HG03066 (cell line): ENCODE measurements around the gene GRIN1.

ENCODE experiments used
- ATAC-seq: cut with Tn5 transposase; IDR thresholded peaks from one replicate; pipeline ENCODE4 v1.9.1; 2021; ENCODE audit warnings: low read depth; ENCODE audit not compliant: unreplicated experiment

GRIN1 gene

GRCh38 chr9:137189297-137190295 is 50.6 kb downstream of the GRIN1 start:
- no peak for ATAC-seq

GRCh38 chr9:137190315-137190856 is 51.4 kb downstream of the GRIN1 start:
- ATAC-seq, result no peak

GRCh38 chr9:137191245-137191644 is 52.3 kb downstream of the GRIN1 start:
- ATAC-seq, result no peak

- no peak for ATAC-seq
These were observed 52.9 kb downstream of the GRIN1 start for GRCh38 chr9:137191691-137192447.

- ATAC-seq, result no peak
These were observed 53.5 kb downstream of the GRIN1 start for GRCh38 chr9:137192448-137192780.

- no peak for ATAC-seq
These were observed 53.9 kb downstream of the GRIN1 start for GRCh38 chr9:137192859-137193258.

GRCh38 chr9:137193771-137194170 is 54.8 kb downstream of the GRIN1 start:
- no peak for ATAC-seq

GRCh38 chr9:137194388-137194787 is 55.4 kb downstream of the GRIN1 start:
- ATAC-seq, result no peak

- ATAC-seq, result no peak
These were observed 56.0 kb downstream of the GRIN1 start for GRCh38 chr9:137194909-137195308.

- no peak for ATAC-seq
These were observed 56.7 kb downstream of the GRIN1 start for GRCh38 chr9:137195525-137196220.

- no peak for ATAC-seq
These were observed 59.3 kb downstream of the GRIN1 start for GRCh38 chr9:137198051-137198901.

GRCh38 chr9:137198902-137199283 is 59.9 kb downstream of the GRIN1 start:
- ATAC-seq, result no peak

- no peak for ATAC-seq
These were observed 60.6 kb downstream of the GRIN1 start for GRCh38 chr9:137199411-137200121.

- peak; percentile 92 for ATAC-seq
These were observed 61.6 kb downstream of the GRIN1 start, which contains the start of gene TPRN for GRCh38 chr9:137200311-137201204. Gene TPRN (minus strand): TSS chr9:137200741. CDS start chr9:137200711, 30 bp downstream.

- ATAC-seq, result no peak
These were observed 62.4 kb downstream of the GRIN1 start for GRCh38 chr9:137201205-137201868.

- ATAC-seq, result no peak
These were observed 64.0 kb downstream of the GRIN1 start for GRCh38 chr9:137202966-137203365.

- no peak for ATAC-seq
These were observed 65.8 kb downstream of the GRIN1 start for GRCh38 chr9:137204731-137205125.
